ENCODE results near the gene SCYL1. TPM values are rescaled to one million over a fixed set of nuclear protein-coding genes. Genes with fewer than 3 reads are reported as not detected.

The SCYL1 gene
- total and polyA plus RNA-seq, 12 donors: 47.4 to 130 (median 56.7) TPM

DNA sequence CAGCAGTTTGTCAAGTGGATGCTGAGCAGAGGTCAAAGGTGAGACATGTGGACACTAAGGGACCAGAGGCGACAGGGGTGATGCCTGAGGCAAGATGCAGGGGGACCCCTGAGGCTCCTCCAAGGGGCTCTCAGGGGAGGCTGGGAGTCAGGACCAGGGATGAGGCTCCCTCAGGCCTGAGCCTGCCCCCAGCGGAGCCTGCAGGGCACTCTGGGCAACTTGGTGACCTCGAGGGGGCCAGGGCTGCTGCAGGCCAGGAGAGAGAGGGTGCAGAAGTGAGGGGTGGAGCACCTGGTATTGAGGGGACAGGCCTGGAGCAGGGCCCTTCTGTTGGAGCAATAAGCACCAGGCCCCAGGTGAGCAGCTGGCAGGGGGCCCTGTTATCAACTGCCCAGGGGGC is 57.0 kb downstream of the SCYL1 start:
- peaks cover 17 to 36% (median 29%) of the 10 kb centered on the region in 9 donors for H3K4me1 ChIP-seq
- ATAC-seq: no peak
- 86 to 91% methylated on average over 3 of the region's 3 CpGs for WGBS, 2 donors
- peaks cover 0 to 78% (median 22%) of the 10 kb centered on the region in 9 donors for H3K36me3 ChIP-seq
- no peak for DNase-seq
- H3K27me3 ChIP-seq: no peaks in the 10 kb centered on the region
- intact Hi-C loops (cut with DNase I): loop anchor here in 1 of 10 donors (10.0 kb wide), 1 partner anchor 47 kb away; no protein-coding TSS in a partner anchor
- TF ChIP-seq, protein P1, sequence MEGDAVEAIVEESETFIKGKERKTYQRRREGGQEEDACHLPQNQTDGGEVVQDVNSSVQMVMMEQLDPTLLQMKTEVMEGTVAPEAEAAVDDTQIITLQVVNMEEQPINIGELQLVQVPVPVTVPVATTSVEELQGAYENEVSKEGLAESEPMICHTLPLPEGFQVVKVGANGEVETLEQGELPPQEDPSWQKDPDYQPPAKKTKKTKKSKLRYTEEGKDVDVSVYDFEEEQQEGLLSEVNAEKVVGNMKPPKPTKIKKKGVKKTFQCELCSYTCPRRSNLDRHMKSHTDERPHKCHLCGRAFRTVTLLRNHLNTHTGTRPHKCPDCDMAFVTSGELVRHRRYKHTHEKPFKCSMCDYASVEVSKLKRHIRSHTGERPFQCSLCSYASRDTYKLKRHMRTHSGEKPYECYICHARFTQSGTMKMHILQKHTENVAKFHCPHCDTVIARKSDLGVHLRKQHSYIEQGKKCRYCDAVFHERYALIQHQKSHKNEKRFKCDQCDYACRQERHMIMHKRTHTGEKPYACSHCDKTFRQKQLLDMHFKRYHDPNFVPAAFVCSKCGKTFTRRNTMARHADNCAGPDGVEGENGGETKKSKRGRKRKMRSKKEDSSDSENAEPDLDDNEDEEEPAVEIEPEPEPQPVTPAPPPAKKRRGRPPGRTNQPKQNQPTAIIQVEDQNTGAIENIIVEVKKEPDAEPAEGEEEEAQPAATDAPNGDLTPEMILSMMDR (IDR thresholded peaks at IDR 0.05): no peak
- H3K9me3 ChIP-seq: no peaks in the 10 kb centered on the region
- H3K4me3 ChIP-seq: no peak overlapping the region
- peak overlapping the region in 1 of 10 donors; percentile 32 for H3K27ac ChIP-seq

DNA sequence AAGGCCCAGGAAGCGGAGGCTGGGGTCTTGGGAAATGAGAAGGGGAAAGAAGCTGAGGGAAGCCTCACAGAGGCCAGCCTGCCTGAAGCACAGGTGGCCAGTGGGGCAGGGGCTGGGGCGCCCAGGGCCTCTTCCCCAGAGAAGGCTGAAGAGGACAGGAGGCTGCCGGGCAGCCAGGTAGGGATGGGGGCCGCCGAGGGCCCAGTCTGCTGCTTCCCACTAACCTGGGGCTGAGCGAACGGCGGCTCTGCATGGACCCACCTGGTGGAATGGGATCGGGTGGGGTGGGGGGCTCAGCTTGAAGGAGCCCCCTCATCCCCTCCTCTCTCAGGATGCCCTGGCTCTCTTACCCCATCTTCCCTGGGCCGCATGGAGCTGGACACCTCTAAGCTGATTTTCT is 58.7 kb downstream of the SCYL1 start:
- 87 to 89% methylated on average over 10 of the region's 10 CpGs for WGBS, 2 donors
- TF ChIP-seq, protein P1 (IDR thresholded peaks at IDR 0.05): no peak
- Histone ChIP-seq H3K27me3 (no peaks in the 10 kb centered on the region), H3K27ac (no peak overlapping the region), H3K4me3 (no peak overlapping the region), H3K36me3 (peaks cover 0 to 80% (median 22%) of the 10 kb centered on the region in 9 donors), H3K4me1 (peaks cover 16 to 36% (median 31%) of the 10 kb centered on the region in 9 donors), H3K9me3 (no peaks in the 10 kb centered on the region)
- no peak for DNase-seq
- intact Hi-C loops (cut with DNase I): loop anchor here in 1 of 10 donors (10.0 kb wide), 1 partner anchor 49 kb away; no protein-coding TSS in a partner anchor
- no peak for ATAC-seq

DNA sequence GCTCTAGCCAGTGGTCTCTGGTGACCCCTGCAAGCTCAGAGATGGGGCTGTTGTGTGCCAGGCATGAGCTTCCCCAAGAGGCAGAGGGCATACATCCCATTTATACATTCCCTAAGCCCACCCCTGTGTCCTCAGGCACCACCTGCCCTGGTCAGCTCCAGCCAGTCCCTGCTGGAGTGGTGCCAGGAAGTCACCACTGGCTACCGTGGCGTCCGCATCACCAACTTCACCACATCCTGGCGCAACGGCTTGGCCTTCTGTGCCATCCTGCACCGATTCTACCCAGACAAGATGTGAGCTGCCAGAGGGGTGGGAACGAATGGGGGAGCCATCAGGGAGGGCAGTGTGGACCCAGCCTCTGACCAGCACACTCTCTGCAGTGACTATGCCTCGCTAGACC is 59.2 kb downstream of the SCYL1 start:
- H3K4me3 ChIP-seq: no peak overlapping the region
- 86% methylated on average over 8 of the region's 8 CpGs for WGBS, 2 donors
- no peaks in the 10 kb centered on the region for H3K27me3 ChIP-seq
- H3K27ac ChIP-seq: no peak overlapping the region
- peaks cover 0 to 80% (median 22%) of the 10 kb centered on the region in 9 donors for H3K36me3 ChIP-seq
- H3K9me3 ChIP-seq: no peaks in the 10 kb centered on the region
- TF ChIP-seq, protein P1 (IDR thresholded peaks at IDR 0.05): no peak
- ATAC-seq (no peak), DNase-seq (no peak)
- peaks cover 20 to 38% (median 34%) of the 10 kb centered on the region in 9 donors for H3K4me1 ChIP-seq
- intact Hi-C loops (cut with DNase I): loop anchor here in 1 of 10 donors (10.0 kb wide), 1 partner anchor 49 kb away; no protein-coding TSS in a partner anchor

DNA sequence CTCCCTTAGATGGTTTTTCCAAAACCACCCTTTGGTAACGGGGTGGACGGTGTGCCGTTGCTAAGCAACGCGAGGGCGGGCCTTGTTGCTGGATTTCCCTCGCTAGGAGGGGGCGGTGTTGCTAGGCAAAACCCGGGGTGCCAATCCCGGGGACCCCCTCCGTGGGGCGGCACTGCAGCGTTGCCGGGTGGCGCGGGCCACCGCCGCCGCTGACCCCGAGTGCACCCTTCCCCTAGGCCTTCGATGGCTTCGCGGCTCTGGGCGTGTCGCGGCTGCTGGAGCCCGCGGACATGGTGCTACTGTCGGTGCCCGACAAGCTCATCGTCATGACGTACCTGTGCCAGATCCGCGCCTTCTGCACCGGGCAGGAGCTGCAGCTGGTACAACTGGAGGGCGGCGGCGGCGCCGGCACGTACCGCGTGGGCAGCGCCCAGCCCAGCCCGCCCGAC is 59.9 kb downstream of the SCYL1 start:
- DNase-seq (no peak), ATAC-seq (no peak)
- WGBS, 2 donors: 64 to 72% methylated on average over 46 of the region's 46 CpGs
- H3K9me3 ChIP-seq: no peaks in the 10 kb centered on the region
- intact Hi-C loops (cut with DNase I): loop anchor here in 3 of 10 donors (5.0 to 10.0 kb wide), 2 partner anchors 42 to 50 kb away; no protein-coding TSS in a partner anchor
- peaks cover 0 to 80% (median 18%) of the 10 kb centered on the region in 9 donors for H3K36me3 ChIP-seq
- no peak overlapping the region for H3K27ac ChIP-seq
- H3K27me3 ChIP-seq: no peaks in the 10 kb centered on the region
- H3K4me1 ChIP-seq: peaks cover 20 to 44% (median 41%) of the 10 kb centered on the region in 9 donors
- TF ChIP-seq, protein P1 (IDR thresholded peaks at IDR 0.05): no peak
- no peak overlapping the region for H3K4me3 ChIP-seq

Data from heart right ventricle (tissue), 16 donors.